Stimulated activated CD4-positive, alpha-beta T cell treated with anti-CD3 and anti-CD28 coated beads, Interleukin-12 subunit alpha, Interleukin-12 subunit beta, amount 100 ng/mL, for 48 hours (primary cell): ENCODE data around the gene SLC24A4.
A peak's percentile ranks its signal among the peaks of the same experiment; 100 is the strongest.

Experiments used
- DNase-seq, 3 donors: peaks; one replicate each; pipeline ENCODE4 v3.0.0-alpha.2; 2020; ENCODE audit warnings: low read depth in 2 of 3, low spot score in 1 of 3

Gene SLC24A4

DNA sequence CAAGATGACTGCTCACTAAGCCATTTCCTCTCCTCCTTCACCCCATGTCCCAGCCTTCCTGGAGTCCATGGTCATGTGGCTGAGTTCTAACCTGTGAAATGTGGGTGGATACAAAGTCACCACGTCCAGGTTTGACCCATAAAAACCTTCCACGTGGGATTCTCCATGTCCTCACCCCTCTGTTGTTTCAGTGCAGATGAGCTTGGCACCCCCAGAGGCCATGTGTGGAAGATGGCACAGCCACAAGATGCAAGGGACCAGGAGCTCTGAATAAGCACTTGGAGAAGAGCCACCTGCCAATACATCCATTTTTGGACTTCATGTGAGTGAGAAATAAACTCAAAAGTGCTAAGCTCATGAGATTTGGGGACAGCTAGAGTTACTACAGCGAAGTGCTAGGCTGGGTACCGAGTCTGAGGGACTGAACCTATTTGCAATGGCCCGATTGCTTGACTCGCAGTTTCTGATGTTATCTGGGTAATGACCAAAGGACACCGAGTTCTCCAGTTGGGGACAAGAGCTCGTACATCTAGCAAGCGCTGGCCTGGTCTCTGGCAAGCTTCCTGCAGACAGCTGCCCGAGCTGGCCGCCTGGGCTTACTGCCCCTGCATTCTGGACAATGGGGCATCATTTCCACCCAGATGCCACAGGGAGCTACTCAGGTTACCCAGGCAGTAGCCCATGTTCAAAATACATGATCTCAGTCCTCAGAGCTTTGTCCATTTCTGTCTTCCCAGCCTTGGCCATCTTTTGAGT lies 7.7 kb upstream of the SLC24A4 start:
- DNase-seq: no peak

DNA sequence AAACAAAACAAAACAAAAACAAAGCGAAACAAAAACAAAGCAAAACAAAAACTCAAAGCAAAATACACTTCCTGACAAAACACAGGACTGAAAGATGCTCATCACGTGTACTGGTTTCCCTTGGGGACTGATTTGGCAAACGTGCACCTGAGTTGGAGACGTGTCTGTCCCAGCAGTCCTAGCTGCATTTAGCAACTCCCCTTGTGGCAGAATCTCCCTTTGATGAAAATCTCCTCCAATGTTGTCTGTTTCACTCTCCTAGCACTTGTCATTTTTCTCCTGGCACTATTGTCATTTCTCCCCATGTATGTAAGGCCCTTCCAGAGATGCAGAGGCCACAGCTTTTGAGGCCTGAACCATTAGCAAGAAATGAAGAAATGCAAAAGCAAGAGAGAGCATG lies 6.8 kb upstream of the SLC24A4 start:
- no peak for DNase-seq

GRCh38 chr14:92316937-92317336 lies 6.0 kb upstream of the SLC24A4 start:
- no peak for DNase-seq

DNA sequence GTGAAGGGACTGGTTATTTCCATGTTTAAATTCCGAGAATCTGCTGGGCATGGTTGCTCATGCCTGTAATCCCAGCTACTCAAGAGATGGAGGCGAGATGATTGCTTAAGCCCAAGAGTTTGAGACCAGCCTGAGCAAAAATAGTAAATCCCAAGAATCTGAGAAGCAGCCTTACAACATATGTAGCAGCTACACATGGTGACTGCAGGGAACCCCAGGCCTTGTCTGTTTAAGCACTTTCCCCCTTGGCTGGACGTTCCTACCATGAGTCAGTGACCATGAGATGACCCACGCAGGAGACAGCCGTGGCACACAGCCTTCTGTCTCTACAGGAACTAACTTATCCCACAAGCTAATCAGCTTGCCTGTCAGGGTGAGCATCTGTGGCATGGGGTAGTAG lies 5.5 kb upstream of the SLC24A4 start:
- no peak for DNase-seq

GRCh38 chr14:92321701-92322100 lies 1.3 kb upstream of the SLC24A4 start:
- DNase-seq: no peak

DNA sequence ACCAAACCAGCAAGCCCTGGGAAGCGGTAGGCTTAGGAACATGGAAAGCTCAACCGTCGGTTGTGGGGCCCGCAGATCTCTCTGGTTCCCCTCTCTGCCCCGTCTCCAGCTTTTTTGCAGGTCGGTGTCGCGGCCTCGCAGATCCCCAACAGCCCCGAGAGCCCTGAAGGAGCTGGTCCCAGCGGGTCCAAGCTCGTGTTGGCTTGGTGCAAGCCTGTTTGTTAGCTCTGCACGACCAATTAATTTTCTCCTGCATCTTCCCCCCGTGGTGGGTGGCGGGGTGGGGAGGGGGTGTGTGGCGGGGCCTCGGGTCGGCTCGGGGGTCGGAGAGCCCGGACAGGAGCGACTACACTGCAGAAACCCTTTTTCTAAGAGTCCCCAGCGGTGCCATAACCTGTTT lies 449 bp upstream of the SLC24A4 start:
- DNase-seq: no peak

DNA sequence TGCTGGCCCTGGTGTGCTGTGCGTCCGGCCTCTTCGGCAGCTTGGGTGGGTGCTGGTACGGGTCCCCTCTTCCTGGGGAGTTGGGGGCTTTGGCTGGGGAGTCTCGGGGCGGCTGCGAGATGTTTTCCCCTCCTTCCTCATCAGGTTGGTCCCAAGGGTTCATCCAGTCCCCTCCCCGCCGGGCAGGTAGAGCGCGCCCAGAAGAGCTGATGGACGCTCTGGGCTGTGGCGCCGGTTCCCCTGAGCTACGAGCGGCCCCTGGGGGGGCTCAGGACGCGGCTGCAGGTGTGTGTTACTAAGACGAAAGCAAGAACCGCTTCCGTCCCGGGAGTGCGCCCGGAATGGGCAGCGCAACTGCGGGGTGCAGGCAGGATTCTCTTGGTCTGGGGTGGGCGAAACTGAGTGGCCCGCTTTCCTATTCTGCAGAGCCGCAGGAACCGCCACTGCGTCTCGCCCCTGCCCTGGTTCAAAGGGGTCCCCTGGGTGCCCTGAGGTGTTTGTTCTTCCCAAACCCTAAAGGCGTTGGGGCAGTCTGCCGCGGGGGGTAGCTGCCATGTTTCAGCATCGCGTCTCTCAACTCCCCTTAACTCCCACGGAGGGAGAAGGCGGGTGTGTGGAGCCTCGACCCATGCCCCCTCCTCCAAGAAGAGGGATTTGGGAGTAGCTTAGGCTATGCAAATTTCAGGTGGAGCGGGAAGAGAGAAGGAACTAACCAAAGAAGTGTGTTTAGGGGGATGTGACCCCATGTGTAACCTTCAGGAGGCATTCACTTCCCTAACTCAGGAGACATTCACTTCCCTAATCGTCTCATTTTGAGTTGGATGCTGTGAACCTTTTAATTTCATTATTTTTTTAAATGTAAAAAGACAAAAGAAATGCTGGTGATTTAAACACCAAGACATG lies 1.2 kb downstream of the SLC24A4 start:
- no peak for DNase-seq

DNA sequence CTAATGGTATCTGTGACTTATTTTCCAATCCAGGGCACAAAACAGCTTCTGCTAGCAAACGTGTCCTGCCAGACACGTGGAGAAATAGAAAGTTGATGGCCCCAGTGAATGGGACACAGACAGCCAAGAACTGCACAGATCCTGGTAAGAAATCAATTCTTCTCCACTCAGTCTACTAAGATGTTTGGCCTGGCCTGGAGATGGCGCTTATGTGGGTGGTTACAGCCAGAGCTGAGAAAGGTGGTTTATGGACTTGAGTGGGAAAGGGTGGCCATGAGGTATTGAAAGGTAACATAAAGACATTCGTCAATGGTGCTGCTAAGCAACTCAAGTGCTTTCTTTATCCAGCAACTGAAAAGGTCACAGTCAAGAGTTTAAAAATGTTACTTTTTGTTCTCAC lies 2.9 kb downstream of the SLC24A4 start:
- no peak for DNase-seq

DNA sequence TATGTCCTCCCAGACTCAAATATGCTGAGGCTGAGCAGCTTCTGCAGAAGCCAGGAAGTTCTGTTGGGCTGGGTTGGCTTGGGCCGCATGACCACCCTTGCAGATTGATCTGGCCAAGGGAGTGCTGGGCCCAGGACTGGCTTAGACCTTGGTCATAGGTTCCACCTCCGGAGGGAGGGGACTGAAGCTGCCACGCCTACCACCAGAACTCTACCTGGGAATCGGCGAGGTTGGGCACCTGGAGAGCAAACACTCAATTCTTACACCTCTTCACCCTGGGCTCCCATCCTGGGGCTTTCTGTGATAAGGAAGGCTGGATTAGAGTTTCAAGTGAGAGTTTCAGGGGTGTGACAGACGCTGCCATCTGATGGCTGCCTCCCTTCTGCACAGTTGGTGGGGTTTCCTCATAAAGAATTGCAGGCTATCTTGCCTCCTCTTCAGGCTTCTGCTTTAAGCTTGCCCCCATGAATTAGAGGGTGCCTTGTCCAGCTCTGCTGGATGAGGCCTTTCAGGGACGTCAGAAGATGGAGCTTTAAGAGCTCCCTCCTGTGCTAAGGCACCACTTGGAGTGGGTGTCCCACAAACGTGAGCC lies 5.8 kb downstream of the SLC24A4 start:
- no peak for DNase-seq

GRCh38 chr14:92334050-92334449 lies 11.1 kb downstream of the SLC24A4 start:
- no peak for DNase-seq

DNA sequence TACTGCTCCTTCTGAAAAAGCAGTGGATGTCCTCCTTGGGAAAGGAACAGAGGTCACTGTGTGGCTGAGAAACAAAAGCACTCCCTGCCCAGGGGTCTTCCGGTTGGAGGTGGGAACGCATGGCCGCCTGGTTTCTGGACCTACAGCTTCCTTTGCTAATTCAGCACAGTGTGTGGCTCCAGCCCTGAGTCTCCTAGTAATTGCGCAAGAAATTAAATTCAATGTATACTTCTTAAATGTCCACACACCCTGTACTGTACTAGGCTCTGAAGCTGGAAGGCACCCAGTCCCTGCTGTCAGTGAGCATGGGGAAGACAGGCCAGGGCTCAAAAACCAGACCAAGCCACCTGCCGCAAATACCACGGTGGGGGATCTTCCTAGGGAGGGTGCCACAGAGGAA lies 13.4 kb downstream of the SLC24A4 start:
- DNase-seq: no peak

DNA sequence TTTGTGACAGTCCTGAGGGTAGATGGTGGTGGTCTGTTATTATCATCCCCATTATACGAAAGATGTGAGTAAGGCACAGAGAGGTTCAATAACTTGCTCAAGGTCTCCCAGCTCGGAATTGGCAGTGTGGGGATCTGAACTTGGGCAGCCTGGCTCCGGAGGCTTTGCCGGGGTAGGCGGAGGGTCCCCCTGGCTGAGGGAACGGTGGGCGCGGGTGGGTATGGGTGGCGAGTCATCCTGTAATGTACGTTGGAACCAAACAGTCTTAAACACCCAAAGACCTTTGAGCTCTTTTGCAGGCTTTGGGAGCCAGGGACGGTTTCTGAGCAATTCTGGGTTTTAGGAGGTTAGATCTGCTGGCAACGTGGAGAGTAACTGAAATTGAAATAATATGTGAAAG lies 16.5 kb downstream of the SLC24A4 start:
- no peak for DNase-seq

GRCh38 chr14:92340071-92340470 lies 17.1 kb downstream of the SLC24A4 start:
- DNase-seq: no peak

DNA sequence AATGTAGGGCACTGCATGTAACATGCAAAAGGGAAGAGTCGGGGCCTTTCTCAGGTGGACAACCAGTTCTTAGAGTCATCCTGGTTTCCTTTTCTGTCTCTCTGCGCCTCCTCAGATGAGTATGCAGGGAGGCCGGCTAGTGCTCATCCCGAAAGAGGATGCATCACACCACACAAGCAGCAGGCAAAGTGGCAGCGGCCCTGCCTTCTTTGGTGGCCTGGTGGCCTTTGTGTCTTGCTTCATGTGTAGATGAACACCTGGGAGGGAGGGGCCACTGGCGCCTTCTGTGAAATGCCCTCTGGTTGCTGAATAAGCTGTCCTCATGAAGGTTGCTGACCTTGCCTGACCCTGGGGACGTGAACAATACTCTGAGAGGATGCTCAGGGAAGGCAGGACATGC lies 18.0 kb downstream of the SLC24A4 start:
- peak in 1 of 3 donors; percentile 42 for DNase-seq

DNA sequence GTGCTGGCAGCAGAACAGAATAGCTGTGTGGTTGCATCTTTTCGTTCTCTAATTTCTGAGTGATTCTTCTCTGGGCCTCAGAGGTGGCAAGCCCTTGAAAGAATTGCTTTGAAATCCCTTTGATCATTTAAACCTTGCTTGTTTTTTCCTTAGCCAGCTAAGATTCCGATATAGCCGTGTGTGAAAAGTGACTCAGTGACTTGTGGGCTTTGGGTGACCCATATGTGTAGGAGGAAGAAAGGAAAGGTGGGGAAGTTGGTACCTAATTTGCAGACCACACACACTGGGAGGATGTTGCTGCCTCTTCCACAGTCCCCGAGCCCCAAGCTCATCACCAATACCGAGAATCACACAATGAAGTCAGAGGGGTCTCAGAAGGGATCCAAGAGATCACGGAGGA lies 18.8 kb downstream of the SLC24A4 start:
- peak; percentile 42 to 50 (median 48) for DNase-seq

- DNase-seq: no peak
These were observed 25.2 kb downstream of the SLC24A4 start for GRCh38 chr14:92348154-92348553.

- DNase-seq: no peak
These were observed 28.8 kb downstream of the SLC24A4 start for GRCh38 chr14:92351750-92352149.

DNA sequence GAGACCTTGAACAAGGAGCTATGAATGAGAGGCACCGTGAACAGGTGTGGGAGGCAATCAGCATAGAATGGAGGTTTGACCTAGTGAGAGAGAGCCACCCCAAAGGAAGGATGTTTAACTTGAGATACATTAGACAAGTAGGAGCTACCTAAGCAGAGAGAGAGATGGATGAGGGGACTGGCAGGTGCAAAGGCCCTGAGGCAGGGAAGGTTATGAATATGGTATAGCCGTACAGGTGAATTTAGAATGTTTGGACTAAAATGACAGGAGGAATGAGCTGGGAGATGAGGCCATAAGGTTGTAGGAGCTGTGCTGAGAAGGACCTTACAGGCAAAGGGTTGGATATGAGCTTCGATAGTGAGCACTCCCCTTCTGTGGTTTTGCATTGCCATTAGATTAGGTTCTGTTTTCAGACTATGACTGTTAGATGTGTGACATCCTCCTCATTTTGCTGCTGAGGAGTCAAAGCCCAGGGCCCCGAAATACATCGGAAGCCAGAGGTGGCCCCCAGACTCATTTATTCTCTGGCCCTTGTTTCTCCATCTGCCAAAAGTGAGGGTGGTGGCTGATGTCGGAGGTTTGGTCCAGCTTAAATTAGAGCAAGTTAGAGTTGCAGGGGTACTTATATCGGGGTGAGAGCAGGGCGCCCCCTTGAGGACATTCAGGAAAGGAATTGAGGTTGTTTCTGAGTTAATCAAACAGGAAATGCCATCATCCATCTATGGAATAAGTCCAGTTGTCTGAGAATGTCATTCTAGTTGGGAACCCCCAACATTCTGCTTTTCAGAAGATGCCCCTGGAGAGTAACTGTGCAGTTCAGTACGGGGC lies 29.4 kb downstream of the SLC24A4 start:
- peak in 2 of 3 donors; percentile 19 to 29 for DNase-seq

- DNase-seq: no peak
These were observed 30.5 kb downstream of the SLC24A4 start for GRCh38 chr14:92353447-92353846.

- no peak for DNase-seq
These were observed 33.7 kb downstream of the SLC24A4 start for GRCh38 chr14:92356677-92357076.
